HTR-8/SVneo (cell line): ENCODE measurements around the gene MTSS2.
A peak's percentile ranks its signal among the peaks of the same experiment; 100 is the strongest.

Experiments used
- DNase-seq: peaks from one replicate; pipeline ENCODE4 v3.0.0; 2011; ENCODE audit warnings: low spot score, mixed read lengths; ENCODE audit not compliant: insufficient read length
- FAIRE-seq: peaks from 2 replicates; lab custom pipeline; 2011; peaks lifted over from hg19 to GRCh38; lab: Jason Lieb, UNC

Gene MTSS2

GRCh38 chr16:70685938-70686375 is at the start of gene MTSS2:
Gene MTSS2, minus strand, starts transcription at chr16:70686053. Its CDS starts 262 bp downstream, at chr16:70685791.
- FAIRE-seq, result peak; percentile 92

GRCh38 chr16:70735141-70735979 is 49.5 kb upstream of the MTSS2 start:
- no peak for FAIRE-seq
- DNase-seq, result no peak

More at GRCh38 chr16:70685938-70686375, at the start of gene MTSS2:
- peak; percentile 83 for DNase-seq

GRCh38 chr16:70734522-70735095 is 48.8 kb upstream of the MTSS2 start:
- no peak for FAIRE-seq
- no peak for DNase-seq

GRCh38 chr16:70730944-70731343 is 45.1 kb upstream of the MTSS2 start:
- FAIRE-seq (no peak), DNase-seq (no peak)

GRCh38 chr16:70730031-70730430 is 44.2 kb upstream of the MTSS2 start:
- FAIRE-seq (no peak), DNase-seq (no peak)

- DNase-seq (no peak), FAIRE-seq (no peak)
Measured at GRCh38 chr16:70729292-70729691, 43.4 kb upstream of the MTSS2 start.

GRCh38 chr16:70728150-70728549 is 42.3 kb upstream of the MTSS2 start:
- no peak for DNase-seq
- FAIRE-seq, result no peak

- DNase-seq (no peak), FAIRE-seq (no peak)
Measured at GRCh38 chr16:70726892-70727361, 41.1 kb upstream of the MTSS2 start.

- DNase-seq, result no peak
Measured at GRCh38 chr16:70725912-70726828, 40.3 kb upstream of the MTSS2 start.

GRCh38 chr16:70725024-70725911 is 39.4 kb upstream of the MTSS2 start:
- FAIRE-seq (no peak), DNase-seq (no peak)

More at GRCh38 chr16:70725912-70726828, 40.3 kb upstream of the MTSS2 start:
- FAIRE-seq, result no peak

- no peak for DNase-seq
- FAIRE-seq, result peak; percentile 16
Measured at GRCh38 chr16:70724146-70725023, 38.5 kb upstream of the MTSS2 start.

- DNase-seq (no peak), FAIRE-seq (no peak)
Measured at GRCh38 chr16:70723740-70724145, 37.9 kb upstream of the MTSS2 start.

- no peak for DNase-seq
- FAIRE-seq, result no peak
Measured at GRCh38 chr16:70721202-70721963, 35.5 kb upstream of the MTSS2 start.

- DNase-seq (no peak), FAIRE-seq (no peak)
Measured at GRCh38 chr16:70720425-70721201, 34.8 kb upstream of the MTSS2 start.

GRCh38 chr16:70717065-70717464 is 31.2 kb upstream of the MTSS2 start:
- FAIRE-seq, result no peak
- no peak for DNase-seq

- FAIRE-seq, result no peak
- no peak for DNase-seq
Measured at GRCh38 chr16:70715860-70716357, 30.1 kb upstream of the MTSS2 start.
